Measurements from ENCODE around the gene EXOC4.
"Not testable (repeated sequence)": the region's sequence is repeated elsewhere in the genome, so short reads cannot be mapped to it uniquely, and the experiment has no call there.

Gene EXOC4

GRCh38 chr7:133252858-133253518, at the start of gene EXOC4:
Gene EXOC4 (plus strand): TSS chr7:133253078.
- DNase-seq, result peak; percentile 96

GRCh38 chr7:133203490-133203889, 49.4 kb upstream of the EXOC4 start:
- no peak for DNase-seq

DNA sequence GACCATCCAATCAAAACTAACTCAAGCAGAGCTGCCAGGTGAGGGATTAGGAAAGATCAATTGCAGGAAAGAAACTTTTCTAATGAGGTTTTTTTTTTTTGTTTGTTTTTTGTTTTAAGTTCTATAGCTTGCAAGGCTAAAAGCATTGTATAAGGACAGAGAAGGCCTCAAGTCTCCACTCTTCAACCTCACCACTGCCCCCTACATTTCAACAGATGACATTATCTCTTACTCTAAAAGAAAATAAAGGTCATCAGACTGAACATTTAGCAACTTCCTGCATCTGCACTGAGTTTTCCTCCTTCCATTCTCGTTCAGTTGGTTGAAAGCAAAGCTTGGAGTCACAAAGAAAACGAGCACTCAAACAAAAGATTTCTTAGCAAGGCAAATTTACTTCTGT, 45.2 kb upstream of the EXOC4 start:
- DNase-seq, result peak; percentile 15

- DNase-seq, result not testable (repeated sequence)
Observed at GRCh38 chr7:133210817-133211216, 42.1 kb upstream of the EXOC4 start.

- not testable (repeated sequence) for DNase-seq
Observed at GRCh38 chr7:133213772-133214171, 39.1 kb upstream of the EXOC4 start.

DNA sequence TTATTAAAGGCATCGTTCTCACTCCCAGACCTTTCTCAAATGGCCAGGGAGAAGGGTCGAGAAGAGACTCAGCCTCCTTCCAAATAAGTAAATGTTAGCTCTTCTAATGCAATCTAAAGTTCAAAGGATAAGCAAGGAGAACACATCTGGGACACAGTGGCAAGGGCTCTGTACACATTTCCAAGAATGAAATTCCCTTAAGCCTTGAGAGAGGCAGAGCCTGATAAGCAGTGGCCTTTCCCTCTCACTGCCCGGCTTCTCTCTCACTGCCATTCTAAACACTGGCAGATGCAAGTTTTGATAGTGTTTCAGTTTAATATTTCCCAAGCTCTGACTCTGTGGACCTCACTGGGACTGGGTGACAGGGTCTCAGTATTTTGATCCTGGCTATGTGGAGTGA, 35.1 kb upstream of the EXOC4 start:
- DNase-seq, result no peak

DNA sequence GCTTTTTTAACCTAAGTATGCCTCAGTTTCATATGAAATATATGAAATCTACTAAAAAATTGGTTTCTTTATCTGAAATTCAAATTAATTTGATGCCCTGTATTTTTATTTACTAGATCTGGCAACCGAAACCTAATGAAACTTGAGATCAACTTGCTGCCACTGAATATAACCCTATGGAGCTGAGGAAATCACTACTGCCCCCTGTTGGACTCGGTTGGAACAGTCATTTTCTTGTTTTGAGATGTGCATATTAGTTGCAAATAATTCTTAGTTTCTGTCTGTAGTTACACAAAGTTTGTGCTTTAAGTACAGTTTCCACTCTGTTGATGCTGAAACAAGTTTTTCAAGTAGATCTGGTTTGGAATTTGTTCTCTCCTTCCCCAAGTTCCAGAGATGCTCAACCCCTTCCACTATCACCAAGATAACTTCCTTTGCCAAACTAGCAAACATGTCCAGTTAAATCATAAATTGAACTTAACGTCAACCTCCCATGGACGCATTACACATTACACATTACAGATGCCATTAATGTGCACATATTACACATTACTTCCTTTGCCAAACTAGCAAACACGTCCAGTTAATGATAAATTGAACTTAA, 22.2 kb upstream of the EXOC4 start:
- peak; percentile 29 for DNase-seq

DNA sequence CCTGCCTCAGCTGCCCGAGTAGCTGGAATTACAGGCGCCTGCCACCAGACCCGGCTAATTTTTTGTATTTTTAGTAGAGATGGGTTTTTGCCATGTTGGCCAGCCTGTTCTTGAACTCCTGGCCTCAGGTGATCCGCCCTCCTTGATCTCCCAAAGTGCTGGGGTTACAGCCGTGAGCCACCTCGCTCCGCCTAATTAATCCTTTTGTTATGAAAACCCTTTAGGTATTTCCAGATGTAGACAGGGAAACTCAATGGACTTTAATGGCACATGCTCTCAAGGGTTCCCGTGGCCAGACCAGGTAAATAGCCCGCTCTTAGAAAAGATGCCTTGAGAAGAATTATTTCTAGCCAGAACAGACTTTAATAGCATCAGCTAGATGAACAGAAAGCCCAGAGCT, 19.7 kb upstream of the EXOC4 start:
- no peak for DNase-seq

DNA sequence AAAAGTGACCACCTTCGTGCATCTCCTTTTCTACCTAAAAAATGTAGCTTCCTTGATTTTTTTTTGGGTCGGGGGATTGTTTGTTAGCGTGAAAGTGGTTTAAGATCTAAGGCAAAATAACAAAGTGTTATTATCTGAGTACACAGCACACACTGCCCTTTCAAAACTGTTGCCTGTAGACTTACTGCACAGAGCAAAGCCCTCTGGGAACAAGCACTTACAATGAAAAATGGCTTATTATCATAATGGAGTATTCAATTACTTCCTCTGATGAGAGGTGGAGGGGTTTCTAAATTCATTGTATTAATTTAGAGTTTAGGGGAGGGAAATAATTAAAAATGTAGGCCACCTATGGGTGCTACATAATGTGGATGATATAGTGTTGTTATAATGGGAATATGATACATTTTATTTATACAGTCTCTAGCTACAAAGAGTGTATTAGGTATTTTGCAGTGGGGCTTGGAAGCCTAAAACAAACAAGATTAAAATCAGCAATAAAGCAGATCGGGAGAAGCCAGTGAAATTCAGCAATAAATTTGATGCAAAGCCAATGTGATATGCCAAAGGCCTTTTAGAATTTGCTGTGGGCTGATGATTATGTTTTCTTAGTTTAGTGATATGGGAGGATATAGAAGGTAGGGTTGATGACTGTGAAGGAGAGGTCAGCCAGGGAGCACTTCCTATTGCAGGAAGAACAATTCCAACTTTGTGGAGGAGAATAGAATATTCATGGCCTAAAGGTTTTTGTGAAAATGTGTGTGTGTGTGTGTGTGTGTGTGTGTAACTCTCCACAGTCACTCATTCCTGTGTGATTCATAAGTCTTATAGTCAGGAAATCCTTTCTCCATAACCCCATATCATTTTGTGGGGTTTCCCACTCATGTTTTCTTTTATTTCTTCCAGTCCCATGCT, 17.7 kb upstream of the EXOC4 start:
- DNase-seq, result no peak

GRCh38 chr7:133237545-133237944, 15.3 kb upstream of the EXOC4 start:
- no peak for DNase-seq

- no peak for DNase-seq
Observed at GRCh38 chr7:133240302-133240701, 12.6 kb upstream of the EXOC4 start.

- no peak for DNase-seq
Observed at GRCh38 chr7:133246558-133246957, 6.3 kb upstream of the EXOC4 start.

- DNase-seq, result no peak
Observed at GRCh38 chr7:133248901-133249300, 4.0 kb upstream of the EXOC4 start.

- DNase-seq, result no peak
Observed at GRCh38 chr7:133252506-133252857, 396 bp upstream of the EXOC4 start.

DNA sequence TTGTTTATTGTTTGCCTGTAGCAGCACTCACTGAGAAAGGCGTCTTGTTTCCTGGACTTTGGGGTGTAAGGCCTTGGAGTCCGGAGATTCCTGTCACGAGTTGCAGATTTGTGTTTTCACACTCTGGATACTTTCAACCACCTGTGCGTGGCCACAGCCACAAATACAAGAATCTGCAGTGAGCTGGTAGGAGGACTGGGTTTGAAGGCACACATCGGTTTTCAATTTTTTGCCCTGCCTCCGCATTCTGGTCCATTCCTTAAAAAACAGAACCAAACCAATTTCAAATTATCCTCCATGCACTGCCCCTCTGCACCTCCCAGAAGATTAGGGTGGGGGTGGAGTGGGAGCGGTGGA, 619 bp downstream of the EXOC4 start:
- DNase-seq, result peak; percentile 9

DNA sequence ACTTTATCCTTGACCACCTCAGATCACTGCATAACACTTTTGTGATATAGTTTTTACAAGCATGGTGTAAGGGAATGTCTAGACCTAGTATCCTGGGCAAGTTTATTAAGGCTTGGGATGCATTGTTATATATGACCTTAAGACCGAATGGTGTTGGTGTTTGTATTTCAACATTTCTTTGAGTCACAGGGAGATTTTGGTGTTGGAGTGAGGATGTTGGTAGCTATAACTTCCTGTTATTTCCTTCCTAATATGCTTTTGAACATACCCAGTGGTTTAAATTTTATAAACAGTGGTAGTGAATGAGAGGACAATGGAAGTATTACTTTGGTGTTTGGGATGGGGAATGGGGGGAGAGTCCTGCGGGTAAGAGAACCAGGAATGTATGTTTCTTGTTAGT, 2.6 kb downstream of the EXOC4 start:
- no peak for DNase-seq

DNA sequence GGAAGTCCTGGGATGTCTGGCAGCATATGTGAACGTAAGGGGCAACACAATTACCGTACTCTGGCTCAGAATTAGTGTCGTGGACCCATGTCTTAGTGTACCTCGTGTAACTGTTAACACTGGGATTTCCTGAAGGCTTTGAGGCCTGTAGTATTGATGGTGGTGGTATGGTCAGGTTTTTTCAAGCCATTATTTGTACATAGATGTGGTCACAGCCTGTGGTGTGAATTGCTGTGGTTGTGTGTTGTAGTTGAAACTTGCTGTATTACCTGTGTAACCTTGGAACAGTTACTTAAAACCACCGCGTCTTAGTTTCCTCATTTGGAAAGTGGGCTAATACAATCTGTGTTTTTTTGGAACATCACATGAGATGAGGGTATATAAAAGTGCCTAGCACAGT, 5.3 kb downstream of the EXOC4 start:
- no peak for DNase-seq

GRCh38 chr7:133265821-133266220, 12.9 kb downstream of the EXOC4 start:
- DNase-seq, result peak; percentile 18

GRCh38 chr7:133268355-133268754, 15.5 kb downstream of the EXOC4 start:
- no peak for DNase-seq

DNA sequence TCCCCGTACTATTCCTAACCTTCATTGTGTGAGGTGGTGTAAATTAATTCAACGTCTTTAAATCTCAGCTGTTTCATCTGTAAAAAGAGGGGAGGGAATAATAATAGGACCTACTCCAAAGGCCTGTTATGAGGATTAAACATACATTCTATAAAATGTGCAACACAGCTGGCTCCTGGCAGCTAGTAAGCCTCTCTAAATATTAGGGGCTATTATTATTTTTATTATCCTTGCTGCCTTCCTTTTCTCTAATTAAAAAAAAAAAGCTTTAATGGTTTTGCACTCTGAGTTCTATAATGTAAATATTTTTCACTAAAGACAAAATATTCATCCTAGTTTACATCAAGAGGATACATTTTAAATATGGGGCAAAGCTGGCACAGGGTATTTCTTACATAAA, 19.5 kb downstream of the EXOC4 start:
- DNase-seq, result no peak

DNA sequence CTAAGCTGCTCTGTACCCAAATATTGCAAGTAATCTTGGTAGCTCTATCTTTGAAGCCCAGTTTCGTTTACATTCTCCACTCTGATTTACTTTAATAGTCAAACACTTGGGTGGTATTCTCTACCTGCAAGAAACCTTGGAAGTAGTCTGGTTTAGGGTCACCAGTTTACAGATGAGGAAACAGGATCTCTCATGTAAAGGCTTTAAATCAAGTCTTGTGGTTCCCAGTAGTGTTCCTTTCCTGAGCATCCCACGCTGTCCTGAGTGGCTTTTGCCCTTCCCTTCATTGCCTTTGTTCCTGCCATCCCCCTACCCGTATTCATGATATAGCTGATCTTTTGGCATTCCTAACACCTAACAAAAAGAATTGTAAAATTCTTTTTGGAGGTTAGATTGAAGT, 20.3 kb downstream of the EXOC4 start:
- DNase-seq, result no peak

DNA sequence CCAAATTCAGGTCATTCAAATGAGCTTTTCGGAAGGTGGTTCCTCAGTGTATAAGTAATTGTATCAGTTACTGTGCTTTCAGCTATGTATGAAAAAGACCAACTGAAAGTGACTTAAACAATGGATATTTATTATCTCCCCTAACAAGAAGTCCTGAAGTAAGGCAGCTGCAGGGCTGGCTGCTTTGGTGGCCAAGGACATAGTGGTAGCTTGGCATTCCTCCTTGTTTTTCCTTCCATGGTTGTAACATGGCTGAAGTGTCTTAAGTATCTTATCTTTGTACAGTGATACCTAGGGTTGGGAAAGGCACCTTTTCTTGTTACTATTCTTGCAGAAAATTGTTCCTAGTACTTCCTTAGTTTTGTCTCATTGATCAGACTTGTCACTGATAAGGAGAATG, 21.4 kb downstream of the EXOC4 start:
- no peak for DNase-seq

GRCh38 chr7:133275008-133275407, 22.1 kb downstream of the EXOC4 start:
- no peak for DNase-seq

GRCh38 chr7:133275446-133276095, 22.7 kb downstream of the EXOC4 start:
- no peak for DNase-seq
